Activated T-cell treated with anti-CD3 and anti-CD28 coated beads, Interleukin-2, amount 50 U/mL, for 48 hours (primary cell): ENCODE data around the gene CCDC175.
A peak's percentile ranks its signal among the peaks of the same experiment; 100 is the strongest.

Experiments
- DNase-seq, 2 experiments: peaks; one replicate each; pipeline ENCODE4 v3.0.0-alpha.2; 2020

CCDC175 gene

DNA sequence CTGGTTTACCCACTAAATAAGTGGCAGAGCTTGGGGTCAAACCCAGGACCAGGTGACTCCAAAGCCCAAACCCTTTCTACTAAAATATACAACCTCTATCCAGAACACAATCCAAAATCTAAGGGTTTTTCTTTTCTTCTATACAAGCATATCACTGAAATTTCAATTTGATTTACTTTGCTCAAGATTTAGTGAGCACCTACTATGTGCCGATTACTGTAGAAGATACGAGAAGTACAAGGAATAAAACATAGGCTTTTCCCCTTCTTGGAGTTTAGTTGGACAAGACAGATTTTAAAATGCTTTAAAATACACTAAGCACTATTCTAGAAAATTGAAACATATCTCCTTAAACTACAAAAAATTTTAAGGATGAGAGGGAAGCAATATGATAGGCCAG, 95.2 kb downstream of the CCDC175 start:
- no peak for DNase-seq

- DNase-seq, result no peak
These were observed 96.4 kb downstream of the CCDC175 start for GRCh38 chr14:59480166-59480565.

- no peak for DNase-seq
These were observed 98.1 kb downstream of the CCDC175 start for GRCh38 chr14:59478540-59478939.

DNA sequence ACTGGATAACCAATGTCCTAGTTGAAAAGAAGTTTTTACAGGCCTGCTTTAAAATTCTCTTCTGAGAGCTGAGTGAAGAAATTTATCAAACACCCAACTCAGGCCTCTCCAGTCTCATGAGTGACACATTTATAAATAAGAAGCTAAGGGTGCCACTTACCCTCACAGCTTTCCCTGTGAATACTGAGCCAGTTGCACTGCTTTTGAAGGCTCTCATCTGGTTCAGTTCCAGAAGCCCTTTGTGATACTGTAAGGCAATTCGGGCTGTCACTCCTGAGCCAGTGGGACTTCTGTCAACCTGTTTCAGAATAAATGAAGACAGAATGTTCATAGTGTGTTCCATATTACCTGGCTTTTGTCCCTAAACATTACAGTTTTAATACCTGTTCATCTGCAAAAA, 100.9 kb downstream of the CCDC175 start:
- DNase-seq, result no peak

DNA sequence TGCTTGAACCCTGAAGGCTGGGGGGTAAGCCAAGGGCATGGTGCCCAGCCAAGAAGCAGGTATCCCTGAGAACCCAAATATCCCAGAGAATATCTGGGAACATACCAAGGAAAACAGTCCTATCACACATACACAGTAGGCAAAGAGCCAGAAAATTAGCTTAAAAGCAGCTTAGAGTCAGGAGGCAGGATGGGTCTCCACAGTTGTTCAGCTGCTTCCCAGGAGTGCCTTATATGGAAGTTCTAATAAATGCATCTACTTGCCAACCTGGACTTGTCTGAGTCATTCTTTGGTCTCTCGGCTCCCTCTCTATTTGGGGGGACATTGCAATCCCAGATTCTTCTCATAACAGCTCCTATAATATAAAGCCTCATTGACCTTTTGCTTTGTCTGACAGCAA, 102.4 kb downstream of the CCDC175 start:
- no peak for DNase-seq

DNA sequence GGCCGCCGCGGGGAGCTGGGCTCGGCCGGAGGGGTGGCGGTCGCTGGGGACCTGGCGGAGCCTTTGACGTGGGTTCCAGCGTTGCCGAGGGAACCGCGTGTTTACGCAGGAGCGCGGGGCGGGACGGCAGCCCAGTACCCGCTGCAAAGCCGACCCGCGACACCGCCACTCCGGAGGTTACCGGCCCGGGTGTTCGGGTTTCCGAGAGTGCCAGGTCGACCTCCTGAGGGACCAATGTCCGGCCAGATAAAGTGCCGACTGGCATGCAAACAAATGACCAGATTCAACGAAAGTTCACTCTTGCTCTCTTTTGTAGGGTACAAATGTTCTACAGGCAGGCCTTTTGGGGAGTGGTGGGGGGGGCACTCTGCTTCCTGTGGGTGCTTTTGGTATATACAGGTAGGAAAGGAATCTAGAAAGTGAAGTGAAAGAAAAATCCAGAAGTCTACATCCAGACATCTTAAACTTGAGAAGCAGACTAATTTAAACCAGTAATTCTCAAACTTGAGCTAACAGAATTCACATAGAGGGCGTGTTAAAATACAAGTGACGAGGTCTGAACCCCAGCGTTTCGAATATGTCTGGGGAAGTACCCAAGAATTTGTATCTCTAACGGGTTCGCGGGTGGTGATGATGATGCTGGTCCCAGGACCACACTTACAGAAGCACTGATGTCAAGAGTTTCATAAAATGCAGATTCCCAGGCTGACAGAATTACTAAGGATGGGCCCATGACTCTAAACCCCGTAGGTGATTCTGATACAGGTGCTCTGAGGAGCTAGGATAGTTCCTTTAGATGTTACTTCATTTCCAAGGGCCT, 111.1 kb downstream of the CCDC175 start, which contains the start of gene GPR135:
Gene GPR135 (minus strand): TSS at position 65 of the 820 bp plus-strand sequence. CDS start 154 bp downstream, outside the sequence.
- DNase-seq, result peak; percentile 48 to 62

DNA sequence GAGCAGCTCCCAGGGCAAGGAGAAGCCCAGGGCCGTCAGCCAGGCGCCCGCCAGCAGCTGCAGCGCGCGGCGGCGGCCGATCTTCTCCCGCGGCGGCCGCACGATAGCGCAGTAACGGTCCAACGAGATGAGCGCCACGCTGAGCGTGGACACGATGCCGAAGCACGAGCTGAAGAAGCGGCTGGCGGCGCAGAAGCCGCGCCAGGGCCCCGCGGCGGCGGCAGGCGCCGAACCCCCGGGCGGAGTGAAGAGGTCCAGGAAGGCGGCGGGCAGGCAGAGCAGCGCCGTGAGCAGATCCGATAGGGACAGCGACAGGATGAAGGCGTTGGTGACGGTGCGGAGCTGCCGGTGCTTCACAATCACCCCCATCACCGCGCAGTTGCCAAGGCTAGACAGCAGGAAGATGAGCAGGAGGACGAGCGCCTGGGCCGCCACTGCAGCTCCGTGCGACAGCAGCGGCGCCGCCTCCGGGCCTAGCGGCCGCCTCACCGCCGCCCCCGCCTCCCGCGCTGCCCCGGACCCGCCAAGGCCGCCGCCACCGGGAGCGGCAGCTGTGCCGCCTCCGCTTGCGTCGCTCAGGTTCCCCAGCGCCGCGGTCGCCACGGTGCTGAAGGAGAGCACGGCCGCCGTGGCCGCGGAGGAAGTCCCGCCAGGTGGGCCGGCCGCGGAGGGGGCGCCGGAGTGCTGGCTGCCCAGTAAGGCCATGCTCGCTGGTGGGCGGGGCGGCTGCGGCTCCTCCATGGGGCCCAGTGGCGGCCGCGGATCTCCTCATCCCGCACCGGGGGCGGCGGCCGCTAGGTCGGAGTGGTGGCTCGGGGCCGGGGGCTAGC, 111.9 kb downstream of the CCDC175 start:
- peak; percentile 63 to 71 for DNase-seq

- peak in 1 of 2 experiments; percentile 57 for DNase-seq
These were observed 112.7 kb downstream of the CCDC175 start for GRCh38 chr14:59463787-59464485.

- no peak for DNase-seq
These were observed 114.7 kb downstream of the CCDC175 start for GRCh38 chr14:59461891-59462290.

DNA sequence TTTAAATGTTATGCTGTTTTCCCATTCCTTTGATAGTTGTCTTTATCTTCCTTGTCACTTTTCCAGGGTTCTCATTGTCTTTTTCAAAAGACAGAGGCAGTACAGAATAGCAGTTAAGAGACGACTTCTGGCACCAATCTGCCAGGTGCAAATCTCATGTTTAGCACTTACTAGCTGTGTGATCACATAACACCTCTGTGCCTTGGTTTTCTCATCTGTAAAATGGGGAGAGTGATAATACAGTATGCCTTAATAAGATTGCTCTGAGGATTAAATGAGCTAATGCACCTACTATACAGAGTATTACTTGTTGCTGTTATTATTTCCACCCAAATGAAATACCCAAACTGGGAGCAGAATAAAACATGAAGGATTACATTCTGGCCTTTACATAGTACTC, 116.2 kb downstream of the CCDC175 start:
- DNase-seq, result no peak

DNA sequence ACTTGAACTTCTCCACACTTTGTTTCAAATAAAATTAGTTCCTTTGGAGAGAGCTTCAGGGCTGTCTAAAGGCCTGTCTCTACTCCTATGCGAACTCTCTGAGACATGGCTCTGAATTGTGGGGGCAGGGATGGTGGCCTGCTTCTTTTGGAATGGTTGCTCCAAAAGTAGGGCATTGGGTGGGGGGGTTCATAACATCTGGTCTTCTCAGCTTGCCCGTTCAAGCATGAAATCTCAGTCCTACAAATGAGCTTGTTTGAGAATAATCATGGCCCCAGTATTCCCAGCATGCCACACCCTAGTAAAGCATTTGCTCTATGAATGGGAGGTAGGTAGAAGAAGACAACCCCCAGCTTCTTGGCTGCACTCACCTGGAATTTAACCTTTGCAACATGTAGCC, 118.1 kb downstream of the CCDC175 start:
- no peak for DNase-seq

GRCh38 chr14:59455411-59455810, 121.2 kb downstream of the CCDC175 start:
- DNase-seq, result no peak
